Fibroblast of lung (primary cell): ENCODE measurements around the gene TIGIT.

Source experiments
- EZH2 ChIP-seq: IDR thresholded peaks from 2 replicates; pipeline ENCODE4 v1.5.1; 2012; ENCODE audit warnings: low read length, control low read depth, mild to moderate bottlenecking; ENCODE audit errors: missing control alignments
- TF ChIP-seq, protein P1 (sequence below), 2 donors: IDR thresholded peaks in 1 of 2; conservative IDR thresholded peaks in 1 of 2; 1 replicate in 1 of 2; 2 replicates in 1 of 2; pipeline ENCODE4 v1.5.1; 2011 to 2012; ENCODE audit warnings: low read length in 2 of 2, control low read depth in 1 of 2, inconsistent platforms in 1 of 2, low read depth in 1 of 2, mild to moderate bottlenecking in 1 of 2

DNA sequence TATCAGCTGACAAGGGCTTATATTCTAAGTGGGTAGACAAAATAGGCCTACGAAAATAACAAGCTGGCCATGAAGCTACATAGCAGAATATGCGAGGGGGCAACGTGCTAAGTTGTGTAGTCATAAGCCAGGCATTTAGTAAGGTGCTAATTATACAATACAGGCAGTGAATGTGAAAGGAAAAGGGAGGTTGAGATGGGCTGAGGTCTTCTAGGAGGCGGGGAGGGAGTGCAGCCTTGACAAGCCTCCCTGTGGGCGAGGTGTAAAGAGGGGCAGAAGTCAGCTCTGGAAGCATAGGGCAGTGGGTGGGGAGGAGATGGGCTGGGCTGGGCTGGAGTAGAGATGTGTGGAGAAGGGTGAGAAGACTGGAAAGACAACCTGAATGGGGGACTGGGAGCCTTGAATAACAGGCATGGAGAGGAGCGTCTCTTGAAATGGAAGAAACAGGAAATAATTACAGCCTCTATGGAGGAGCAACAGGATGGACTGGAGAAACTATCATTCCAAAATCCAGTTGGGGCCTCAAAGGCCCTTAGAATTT, 1.2 kb downstream of the TIGIT start:
- TF ChIP-seq, protein P1, sequence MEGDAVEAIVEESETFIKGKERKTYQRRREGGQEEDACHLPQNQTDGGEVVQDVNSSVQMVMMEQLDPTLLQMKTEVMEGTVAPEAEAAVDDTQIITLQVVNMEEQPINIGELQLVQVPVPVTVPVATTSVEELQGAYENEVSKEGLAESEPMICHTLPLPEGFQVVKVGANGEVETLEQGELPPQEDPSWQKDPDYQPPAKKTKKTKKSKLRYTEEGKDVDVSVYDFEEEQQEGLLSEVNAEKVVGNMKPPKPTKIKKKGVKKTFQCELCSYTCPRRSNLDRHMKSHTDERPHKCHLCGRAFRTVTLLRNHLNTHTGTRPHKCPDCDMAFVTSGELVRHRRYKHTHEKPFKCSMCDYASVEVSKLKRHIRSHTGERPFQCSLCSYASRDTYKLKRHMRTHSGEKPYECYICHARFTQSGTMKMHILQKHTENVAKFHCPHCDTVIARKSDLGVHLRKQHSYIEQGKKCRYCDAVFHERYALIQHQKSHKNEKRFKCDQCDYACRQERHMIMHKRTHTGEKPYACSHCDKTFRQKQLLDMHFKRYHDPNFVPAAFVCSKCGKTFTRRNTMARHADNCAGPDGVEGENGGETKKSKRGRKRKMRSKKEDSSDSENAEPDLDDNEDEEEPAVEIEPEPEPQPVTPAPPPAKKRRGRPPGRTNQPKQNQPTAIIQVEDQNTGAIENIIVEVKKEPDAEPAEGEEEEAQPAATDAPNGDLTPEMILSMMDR (conservative IDR thresholded peaks at IDR 0.05 in 1 of 2, IDR thresholded peaks at IDR 0.05 in 1 of 2; ENCODE audit: low read depth in 1 of 2, low read length in 2 of 2) = no peak
- TF ChIP-seq EZH2 = no peak
